Activated CD8-positive, alpha-beta T cell treated with anti-CD3 and anti-CD28 coated beads for 36 hours (primary cell): Measurements from ENCODE around the gene SCAF8. TPM values are rescaled to one million over a fixed set of nuclear protein-coding genes. Genes with fewer than 3 reads are reported as not detected.

Experiments
- ATAC-seq: fragments of 200-7000 bp; cut with Tn5 transposase; one replicate; pipeline ENCODE4 v1.10.0; 2021; ENCODE audit warnings: mild to moderate bottlenecking, moderate library complexity
- CTCF ChIA-PET: fragments of 350-600 bp; sonication (Branson Sonifier 250); formaldehyde crosslinking; loops from one replicate; lab custom pipeline; 2021; ENCODE audit warnings: antibody characterized with exemption; lab: Charles Lee
- POLR2A ChIA-PET: fragments of 350-600 bp; sonication (Branson Sonifier 250); formaldehyde crosslinking; loops from one replicate; lab custom pipeline; 2021; ENCODE audit warnings: antibody characterized with exemption; lab: Charles Lee
- DNase-seq: peaks from one replicate; pipeline ENCODE4 v3.0.0-alpha.2; 2020
- H3K27ac Mint-ChIP-seq: one replicate; pipeline ENCODE4 v1.8.0; 2021; ENCODE audit warnings: mild to moderate bottlenecking, mixed read lengths
- H3K27me3 Mint-ChIP-seq: one replicate; pipeline ENCODE4 v1.8.0; 2021; ENCODE audit warnings: mixed read lengths
- H3K36me3 Mint-ChIP-seq: one replicate; pipeline ENCODE4 v1.8.0; 2021; ENCODE audit warnings: low read depth, mixed read lengths
- H3K4me1 Mint-ChIP-seq: one replicate; pipeline ENCODE4 v1.8.0; 2021; ENCODE audit warnings: low read depth, mixed read lengths
- H3K4me3 Mint-ChIP-seq: one replicate; pipeline ENCODE4 v1.8.0; 2021; ENCODE audit warnings: mild to moderate bottlenecking, moderate library complexity, mixed read lengths
- H3K9me3 Mint-ChIP-seq: one replicate; pipeline ENCODE4 v1.8.0; 2021; ENCODE audit warnings: mixed read lengths
- CTCF ChIP-seq: fragments of 200-600 bp; IDR thresholded peaks from one replicate; pipeline ENCODE4 v1.8.0; 2022; ENCODE audit warnings: antibody characterized with exemption, mild to moderate bottlenecking
- intact Hi-C: fragments of 100-400 bp; cut with micrococcal nuclease; formaldehyde crosslinking; loops from one replicate; pipeline ENCODE4 v1.10.0; 2022
- total RNA-seq, 2 experiments: library from RNA; stranded (reverse); gene quantifications; one replicate each; pipeline ENCODE4 v1.2.3, GENCODE V29; 2021

SCAF8 gene
- 10 to 100 TPM; 31.3 to 32.9 TPM for total RNA-seq

GRCh38 chr6:154733183-154733625 lies at the start of gene SCAF8:
SCAF8 (plus strand) TSS chr6:154733416; CDS start chr6:154733901, 485 bp downstream.
- peak; percentile 80 for DNase-seq
- Mint-ChIP-seq H3K4me1 (peaks cover 39% of the 10 kb centered on the region), H3K4me3 (peak within 1 kb of the TSS; percentile 83), H3K27me3 (no peaks in the 10 kb centered on the region), H3K9me3 (no peaks in the 10 kb centered on the region), H3K36me3 (peaks cover 14% of the 10 kb centered on the region), H3K27ac (peak within 1 kb of the TSS; percentile 88)
- peak; percentile 79 for TF ChIP-seq CTCF
- ChIA-PET POLR2A (no interaction called here), CTCF (no interaction called here)
- ATAC-seq, result peak; percentile 74
- intact Hi-C loops, result loop anchor here (2.0 to 5.0 kb wide), 3 partner anchors 39 to 72 kb away; no protein-coding TSS in a partner anchor

- CTCF ChIA-PET, result interaction anchor here (0.9 to 1.7 kb wide), 8 partner anchors 9 to 133 kb away, joined by 3 to 20 read pairs (median 4); no protein-coding TSS in a partner anchor
- H3K4me1 Mint-ChIP-seq, result peaks cover 12% of the 10 kb centered on the region
- DNase-seq, result peak; percentile 11
- peak overlapping the region; percentile 87 for H3K27ac Mint-ChIP-seq
- no peaks in the 10 kb centered on the region for H3K36me3 Mint-ChIP-seq
- POLR2A ChIA-PET, result interaction anchor here (0.6 kb wide), 1 partner anchor 125 kb away, joined by 3 read pairs; no protein-coding TSS in a partner anchor
- no peak for TF ChIP-seq CTCF
- H3K9me3 Mint-ChIP-seq, result no peaks in the 10 kb centered on the region
- intact Hi-C loops, result no loop called here
- peak; percentile 91 for ATAC-seq
- peak overlapping the region; percentile 43 for H3K4me3 Mint-ChIP-seq
- H3K27me3 Mint-ChIP-seq, result no peaks in the 10 kb centered on the region
Measured at GRCh38 chr6:154683756-154684523, 49.3 kb upstream of the SCAF8 start.

- DNase-seq (no peak), ATAC-seq (no peak)
- no peak for TF ChIP-seq CTCF
- H3K9me3 Mint-ChIP-seq, result no peaks in the 10 kb centered on the region
- ChIA-PET CTCF (no interaction called here), POLR2A (no interaction called here)
- H3K27ac Mint-ChIP-seq, result no peak overlapping the region
- H3K27me3 Mint-ChIP-seq, result no peaks in the 10 kb centered on the region
- H3K4me1 Mint-ChIP-seq, result peaks cover 12% of the 10 kb centered on the region
- no peak overlapping the region for H3K4me3 Mint-ChIP-seq
- H3K36me3 Mint-ChIP-seq, result no peaks in the 10 kb centered on the region
- intact Hi-C loops, result no loop called here
Measured at GRCh38 chr6:154686162-154686561, 47.1 kb upstream of the SCAF8 start.

GRCh38 chr6:154689493-154690255 lies 43.5 kb upstream of the SCAF8 start:
- ChIA-PET POLR2A (no interaction called here), CTCF (interaction anchor here (0.8 to 4.1 kb wide), 2 partner anchors 12 to 14 kb away, joined by 3 to 32 read pairs; no protein-coding TSS in a partner anchor)
- no peak for TF ChIP-seq CTCF
- no peak for ATAC-seq
- no peak for DNase-seq
- Mint-ChIP-seq H3K27me3 (no peaks in the 10 kb centered on the region), H3K36me3 (no peaks in the 10 kb centered on the region), H3K27ac (no peak overlapping the region), H3K4me1 (no peaks in the 10 kb centered on the region), H3K4me3 (no peak overlapping the region), H3K9me3 (no peaks in the 10 kb centered on the region)
- intact Hi-C loops, result no loop called here
